CD4-positive, alpha-beta T cell treated with Interleukin-15 for 4 hours (primary cell): ENCODE results near the gene CTBP2.

Experiments used
- DNase-seq: peaks from one replicate; pipeline ENCODE4 v3.0.0-alpha.2; 2020; ENCODE audit warnings: low spot score

CTBP2 gene

GRCh38 chr10:125159932-125160855 is at the start of gene CTBP2:
Gene CTBP2, minus strand, starts transcription at chr10:125160563.
- DNase-seq = no peak

- DNase-seq = no peak
Observed at GRCh38 chr10:125209591-125210355, 49.4 kb upstream of the CTBP2 start.

GRCh38 chr10:125208854-125209565 is 48.6 kb upstream of the CTBP2 start:
- no peak for DNase-seq

- no peak for DNase-seq
Observed at GRCh38 chr10:125206623-125207022, 46.3 kb upstream of the CTBP2 start.

GRCh38 chr10:125205431-125205830 is 45.1 kb upstream of the CTBP2 start:
- no peak for DNase-seq

- DNase-seq = no peak
Observed at GRCh38 chr10:125204400-125204799, 44.0 kb upstream of the CTBP2 start.

- DNase-seq = no peak
Observed at GRCh38 chr10:125203186-125203800, 42.9 kb upstream of the CTBP2 start.

- no peak for DNase-seq
Observed at GRCh38 chr10:125201791-125202622, 41.6 kb upstream of the CTBP2 start.

- DNase-seq = no peak
Observed at GRCh38 chr10:125201108-125201524, 40.8 kb upstream of the CTBP2 start.

GRCh38 chr10:125200396-125200795 is 40.0 kb upstream of the CTBP2 start:
- DNase-seq = no peak

GRCh38 chr10:125199270-125199669 is 38.9 kb upstream of the CTBP2 start:
- DNase-seq = no peak

GRCh38 chr10:125194814-125195213 is 34.5 kb upstream of the CTBP2 start:
- no peak for DNase-seq

GRCh38 chr10:125193306-125193877 is 33.0 kb upstream of the CTBP2 start:
- no peak for DNase-seq

GRCh38 chr10:125192620-125193019 is 32.3 kb upstream of the CTBP2 start:
- no peak for DNase-seq

- DNase-seq = no peak
Observed at GRCh38 chr10:125192005-125192404, 31.6 kb upstream of the CTBP2 start.

- DNase-seq = no peak
Observed at GRCh38 chr10:125190946-125191345, 30.6 kb upstream of the CTBP2 start.

GRCh38 chr10:125190414-125190813 is 30.1 kb upstream of the CTBP2 start:
- no peak for DNase-seq

GRCh38 chr10:125189162-125189561 is 28.8 kb upstream of the CTBP2 start:
- DNase-seq = no peak

- no peak for DNase-seq
Observed at GRCh38 chr10:125187238-125188194, 27.2 kb upstream of the CTBP2 start.
